Kidney (tissue), 14 donors: ENCODE data around the gene MREG. TPM values are rescaled to one million over a fixed set of nuclear protein-coding genes. Genes with fewer than 3 reads are reported as not detected.

Source experiments
- DNase-seq, 5 donors: peaks; one replicate each; pipeline ENCODE4 v3.0.0-alpha.2; 2013 to 2020
- FAIRE-seq: peaks from 2 replicates; lab custom pipeline; 2012; peaks lifted over from hg19 to GRCh38; lab: Jason Lieb, UNC
- H3K27ac ChIP-seq, 2 donors: one replicate each; pipeline ENCODE4 v1.7.0; 2013; ENCODE audit warnings: low read depth in 2 of 2, low read length in 2 of 2, inconsistent platforms in 1 of 2
- H3K27me3 ChIP-seq: one replicate; pipeline ENCODE4 v1.7.1; 2013; ENCODE audit warnings: low read length, inconsistent platforms; ENCODE audit not compliant: control insufficient read depth, insufficient read depth
- H3K36me3 ChIP-seq, 3 donors: one replicate each; pipeline versions ENCODE4 v1.7.0 to v1.7.1; 2013; ENCODE audit warnings: low read length in 3 of 3, control low read depth in 1 of 3, inconsistent platforms in 1 of 3; ENCODE audit not compliant: insufficient read depth in 3 of 3, control insufficient read depth in 2 of 3
- H3K4me1 ChIP-seq, 3 donors: one replicate each; pipeline versions ENCODE4 v1.7.0 to v1.7.1; 2013; ENCODE audit warnings: low read length in 3 of 3, inconsistent platforms in 1 of 3, low read depth in 1 of 3; ENCODE audit not compliant: control insufficient read depth in 2 of 3, insufficient read depth in 2 of 3
- H3K4me3 ChIP-seq, 3 donors: one replicate each; pipeline versions ENCODE4 v1.7.0 to v1.8.1; 2013; ENCODE audit warnings: low read length in 3 of 3, control low read depth in 1 of 3, inconsistent platforms in 1 of 3
- H3K9ac ChIP-seq, 3 donors: one replicate each; pipeline versions ENCODE4 v1.7.0 to v1.7.1; 2013; ENCODE audit warnings: low read length in 3 of 3, control low read depth in 1 of 3, inconsistent platforms in 1 of 3
- H3K9me3 ChIP-seq, 3 donors: one replicate each; pipeline versions ENCODE4 v1.7.0 to v1.7.1; 2013; ENCODE audit warnings: low read length in 3 of 3, control low read depth in 1 of 3, inconsistent platforms in 1 of 3; ENCODE audit not compliant: control insufficient read depth in 2 of 3, insufficient read depth in 1 of 3
- CTCF ChIP-seq: IDR thresholded peaks from 3 replicates; pipeline ENCODE4 v1.5.1; 2012; ENCODE audit warnings: mild to moderate bottlenecking, moderate library complexity, borderline replicate concordance; ENCODE audit not compliant: insufficient read depth; ENCODE audit errors: extremely low read depth
- intact Hi-C: fragments of 100-400 bp; cut with DNase I; formaldehyde crosslinking; loops from one replicate; pipeline ENCODE4 v1.11.1; 2022
- polyA plus RNA-seq: library from polyadenylated mRNA; stranded (reverse); fragments of 350-450 nt; fragmentation: Illumina TruSeq; extraction: RNeasy Lipid Tissue Mini Kit (QIAGEN cat#74804); gene quantifications from one replicate; pipeline ENCODE4 v1.2.3, GENCODE V29; 2014; ENCODE audit warnings: low read depth, low replicate concordance; ENCODE audit not compliant: insufficient read depth
- total RNA-seq: library from RNA; stranded (reverse); fragmentation: NEBNext Ultra II Directional; extraction: Animal tissue kit (Norgen Biotek cat#: 25700); gene quantifications from one replicate; pipeline ENCODE4 v1.2.1, GENCODE V29; 2021
- donor health status: control.
- donor health status: control.
- donor health status: control.
- donor health status: control.
- donor health status: control.
- donor health status: DM: yes; HTN: yes; CAD: no.
- donor health status: Normal renal cell carcinoma (clear cell type).

MREG gene
- total and polyA plus RNA-seq, 2 donors from 2014 or later, result 3.6 to 16.7 TPM

DNA sequence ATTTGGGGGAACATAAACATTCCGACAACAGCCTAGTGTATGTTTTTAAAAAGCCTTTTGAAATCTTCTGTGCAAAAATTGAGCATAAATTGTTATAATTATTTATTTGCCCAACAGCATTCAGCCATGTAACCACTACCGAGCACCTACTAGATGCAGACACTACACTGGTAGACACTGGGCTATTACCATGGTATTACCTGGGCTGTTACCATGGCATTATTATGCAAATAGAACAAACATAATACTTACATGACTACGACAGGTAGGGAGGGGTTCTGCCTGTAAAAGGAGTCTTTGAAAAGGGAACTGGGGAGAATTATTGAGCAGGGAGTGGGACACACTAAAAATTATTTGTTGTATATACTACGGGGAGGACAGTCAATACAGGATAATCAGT, 116.4 kb downstream of the MREG start:
- H3K9ac ChIP-seq, result no peak overlapping the region
- FAIRE-seq, result no peak

DNA sequence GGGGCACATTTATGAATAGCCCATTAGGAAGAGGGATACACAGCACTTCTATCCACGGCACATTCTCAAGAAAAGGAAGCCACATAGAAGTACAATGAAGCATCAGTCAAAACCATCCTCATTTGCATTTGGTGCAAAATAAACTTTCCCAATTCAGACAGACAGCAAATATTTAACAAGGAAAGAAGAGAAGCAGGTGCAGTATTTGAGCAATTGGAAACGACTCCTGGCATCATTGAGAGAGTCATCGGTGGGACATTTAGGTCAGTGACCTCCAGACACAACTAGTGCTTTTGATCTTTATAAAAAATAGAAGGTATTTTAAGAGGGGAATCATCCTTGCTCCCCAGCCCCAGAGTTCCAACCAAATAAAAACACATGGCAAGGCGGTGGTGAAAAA, 118.0 kb downstream of the MREG start:
- H3K4me1 ChIP-seq, result no peaks in the 10 kb centered on the region
- no peak overlapping the region for H3K27ac ChIP-seq
- FAIRE-seq (no peak), DNase-seq (no peak)
- no peaks in the 10 kb centered on the region for H3K27me3 ChIP-seq
- no peak for TF ChIP-seq CTCF
- H3K36me3 ChIP-seq, result no peaks in the 10 kb centered on the region
- no peak overlapping the region for H3K9ac ChIP-seq
- H3K4me3 ChIP-seq, result no peak overlapping the region
- intact Hi-C loops, result no loop called here
- H3K9me3 ChIP-seq, result no peaks in the 10 kb centered on the region

More for the DNA sequence above, 116.4 kb downstream of the MREG start:
- Histone ChIP-seq H3K4me1 (no peaks in the 10 kb centered on the region), H3K4me3 (no peak overlapping the region), H3K27me3 (no peaks in the 10 kb centered on the region), H3K27ac (no peak overlapping the region), H3K36me3 (no peaks in the 10 kb centered on the region), H3K9me3 (no peaks in the 10 kb centered on the region)
- intact Hi-C loops, result no loop called here
- no peak for DNase-seq
- no peak for TF ChIP-seq CTCF

Other genes starting within 250 kb of the MREG start
- 28.4 TPM for gene PECR, start 68.3 kb upstream of the MREG start, total RNA-seq
- 36.0 TPM for gene PECR, start 68.3 kb upstream of the MREG start, polyA plus RNA-seq
- 4.6 TPM for gene TMEM169, start 68.4 kb upstream of the MREG start, total RNA-seq
- gene TMEM169, start 68.4 kb upstream of the MREG start, polyA plus RNA-seq, result 1.6 TPM
- gene XRCC5, start 95.8 kb upstream of the MREG start, total RNA-seq, result 265 TPM
- 90.7 TPM for gene XRCC5, start 95.8 kb upstream of the MREG start, polyA plus RNA-seq